Endometrial microvascular endothelial cells (primary cell): ENCODE data around the gene TMX1. TPM values are rescaled to one million over a fixed set of nuclear protein-coding genes. Genes with fewer than 3 reads are reported as not detected.

Experiments
- in situ Hi-C: cut with HindIII; loops from 2 replicates; pipeline ENCODE4 v1.10.0; 2017; ENCODE audit warnings: low sequenced_read_pairs, low pct_unique_long_range_greater_than_20kb; ENCODE audit errors: inconsistent ontology term
- total RNA-seq: library from RNA; depleted of rRNA; stranded (reverse); fragments of >200 nt; gene quantifications from one replicate; pipeline ENCODE4 v1.2.3, GENCODE V29; 2015; ENCODE audit errors: inconsistent ontology term

Gene TMX1
- total RNA-seq, 1 donor from 2014 or later, result 57.5 TPM

DNA sequence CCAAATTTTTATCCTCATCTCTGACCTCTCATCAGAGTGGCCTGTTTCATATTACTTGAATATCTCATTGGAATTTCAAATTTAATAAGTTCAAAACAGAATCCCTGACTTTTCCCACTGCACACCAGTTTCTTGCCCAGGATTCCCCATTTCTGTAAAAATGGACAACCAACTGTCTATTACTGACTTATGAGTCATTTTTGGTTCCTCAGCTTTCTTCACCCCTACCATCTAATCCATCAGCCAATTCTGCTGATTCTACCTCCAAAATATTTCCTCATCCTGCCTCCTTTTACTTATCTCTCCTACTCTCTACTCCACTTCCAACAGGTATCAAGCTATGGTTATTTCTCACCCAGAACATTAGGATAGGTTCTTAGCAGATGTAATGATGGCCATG lies 44.2 kb downstream of the TMX1 start:
- in situ Hi-C loops, result no loop called here

DNA sequence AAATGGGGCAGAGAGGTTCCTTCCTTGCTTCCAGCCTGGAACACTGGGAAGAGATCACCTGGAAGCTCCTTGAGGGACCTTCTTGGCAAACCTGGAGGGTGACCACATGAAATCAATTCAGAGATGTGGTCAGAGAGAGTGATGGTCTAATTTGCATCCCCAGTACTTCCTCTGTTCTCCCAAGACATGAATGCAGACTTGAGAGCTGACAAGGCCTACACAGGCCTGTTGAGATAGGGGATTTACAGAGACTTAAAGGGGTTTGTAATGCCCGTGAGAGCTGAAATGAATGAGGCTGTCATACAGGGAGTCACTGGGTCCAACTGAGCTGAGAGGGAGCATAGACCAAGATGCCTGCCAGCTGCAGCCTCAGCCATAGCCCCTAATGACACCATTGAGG lies 45.1 kb downstream of the TMX1 start:
- in situ Hi-C loops, result no loop called here

DNA sequence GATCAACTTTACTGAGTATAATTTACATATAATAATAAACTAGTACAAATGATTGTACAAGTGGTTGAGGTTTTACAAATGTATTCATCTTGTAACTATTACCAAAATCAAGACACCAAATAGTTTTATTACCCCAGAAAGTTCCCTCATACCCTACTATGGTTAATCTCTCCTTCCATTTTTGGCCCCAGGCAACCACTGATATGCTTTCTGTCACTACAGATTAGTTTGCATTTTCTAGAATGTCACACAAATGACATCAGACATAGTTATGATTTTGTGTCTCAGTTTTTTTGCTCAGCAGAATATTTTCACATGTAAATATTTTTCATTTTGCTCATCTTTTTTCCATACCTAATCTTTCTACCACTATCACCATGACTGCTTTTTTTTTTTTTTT lies 49.1 kb downstream of the TMX1 start:
- in situ Hi-C loops, result no loop called here

DNA sequence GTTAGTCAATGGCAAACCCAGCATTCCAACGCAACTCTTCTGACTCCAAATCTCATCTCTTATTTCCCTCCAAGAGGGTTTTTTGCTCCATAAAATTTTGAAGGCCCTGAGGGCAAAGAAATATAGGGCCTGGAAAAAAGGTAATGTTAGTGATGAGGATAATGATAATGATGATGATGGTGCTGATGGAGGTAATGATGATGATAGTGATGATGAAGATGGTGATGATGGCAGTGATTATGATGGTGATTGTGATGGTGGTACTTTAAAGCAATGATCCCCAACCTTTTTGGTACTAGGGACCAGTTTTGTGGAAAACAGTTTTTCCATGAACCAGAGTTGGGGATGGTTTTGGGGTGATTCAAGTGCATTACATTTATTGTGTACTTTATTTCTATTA lies 50.1 kb downstream of the TMX1 start:
- in situ Hi-C loops, result no loop called here

DNA sequence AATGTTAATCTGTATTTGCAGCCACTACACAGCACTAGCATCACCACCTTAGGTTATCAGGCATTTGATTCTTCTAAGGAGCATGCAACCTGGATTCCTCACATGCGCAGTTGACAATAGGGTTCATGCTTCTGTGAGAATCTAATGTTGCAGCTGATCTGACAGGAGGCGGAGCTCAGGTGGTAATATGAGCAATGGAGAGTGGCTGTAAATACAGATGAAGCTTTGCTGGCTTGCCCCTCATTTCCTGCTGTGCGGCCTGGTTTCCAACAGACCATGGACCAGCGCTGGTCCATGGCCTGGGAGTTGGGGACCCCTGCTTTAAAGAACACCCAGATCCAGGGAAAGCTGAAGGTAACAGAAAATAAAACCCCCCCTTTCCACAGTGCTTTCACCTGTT lies 51.0 kb downstream of the TMX1 start:
- in situ Hi-C loops, result no loop called here

DNA sequence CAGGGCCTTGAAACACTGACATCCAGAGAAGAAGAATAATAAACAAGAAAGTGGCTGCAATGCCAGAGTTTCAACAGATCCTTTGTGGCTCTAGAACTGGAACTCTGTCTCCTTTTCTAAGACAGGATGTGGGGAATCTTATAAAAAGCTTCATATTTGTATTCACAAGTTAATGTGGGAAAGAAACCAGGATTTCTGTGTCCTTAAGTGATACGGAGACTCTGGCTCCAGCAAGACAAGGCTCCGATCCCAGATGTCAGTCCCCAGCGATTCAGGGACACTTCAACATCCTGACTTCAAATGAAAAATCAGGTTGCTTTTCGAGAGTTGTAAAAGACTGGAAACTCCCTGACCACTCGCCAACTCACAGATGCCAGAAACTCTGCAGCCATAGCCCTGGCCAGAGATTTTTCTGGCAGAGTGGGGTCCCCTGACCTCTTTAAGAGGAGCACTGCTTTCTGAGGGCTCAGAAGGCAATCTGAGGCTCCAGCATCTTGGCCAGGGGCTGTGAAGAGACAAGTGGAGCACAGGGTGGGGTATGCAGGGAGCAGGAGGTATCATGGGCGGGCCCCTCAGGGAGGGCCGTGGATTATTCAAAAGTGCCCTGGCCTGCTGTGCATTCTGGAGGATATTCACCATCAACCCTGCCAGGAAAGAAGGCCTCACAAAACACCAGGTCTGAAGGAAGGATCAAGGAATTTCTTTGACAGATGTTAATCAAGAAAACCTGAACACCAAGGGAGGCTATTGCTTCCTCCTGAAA lies 53.3 kb downstream of the TMX1 start:
- in situ Hi-C loops, result no loop called here

DNA sequence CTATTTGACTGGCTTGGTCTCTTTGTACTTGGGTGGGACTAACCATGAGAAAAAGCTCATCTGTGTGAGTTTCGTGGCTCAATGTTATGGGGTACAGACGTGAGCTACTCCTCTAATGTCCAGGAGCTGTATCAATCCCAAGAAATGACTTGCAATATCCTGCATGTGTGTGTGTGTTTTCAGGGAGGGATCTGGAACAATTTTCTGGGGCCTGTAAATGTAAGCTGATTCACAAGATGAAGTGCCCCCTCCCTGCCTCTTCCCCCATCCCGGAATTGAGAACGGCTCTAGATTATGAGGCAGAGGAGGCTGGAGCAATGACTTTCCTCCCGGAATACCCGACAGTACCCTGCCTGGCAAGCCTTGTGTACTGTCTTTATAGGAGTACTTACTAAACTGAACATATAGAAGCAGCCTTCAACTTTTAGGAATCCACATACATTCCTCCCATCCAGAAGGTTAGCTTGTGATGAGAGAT lies 53.9 kb downstream of the TMX1 start:
- in situ Hi-C loops, result no loop called here

DNA sequence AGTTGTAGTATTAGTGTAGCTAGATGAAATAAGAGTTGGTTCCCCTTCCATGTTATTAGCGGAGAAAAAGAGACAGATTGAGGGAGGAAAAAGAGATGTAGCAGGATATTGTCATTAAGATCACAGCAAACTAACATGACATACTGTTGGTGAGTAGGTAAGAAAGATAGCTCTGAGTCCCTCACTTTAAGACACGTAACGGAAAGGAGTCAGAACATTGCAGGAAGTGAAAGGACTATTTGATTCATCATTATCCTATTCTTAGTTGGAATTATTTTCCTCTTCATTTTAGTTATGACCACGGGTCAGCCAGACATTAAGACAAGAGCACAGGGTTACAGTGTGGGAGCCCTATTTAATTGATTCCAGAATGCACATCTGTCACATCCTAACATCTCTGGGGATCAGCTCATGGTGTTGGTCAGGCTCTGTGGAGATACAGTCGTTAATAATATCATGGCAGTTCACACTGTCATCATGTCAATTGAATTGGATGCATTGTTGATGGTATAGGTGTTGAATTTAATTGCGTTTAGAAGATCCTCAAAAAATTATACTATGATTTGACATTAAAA lies 55.0 kb downstream of the TMX1 start:
- in situ Hi-C loops, result no loop called here

DNA sequence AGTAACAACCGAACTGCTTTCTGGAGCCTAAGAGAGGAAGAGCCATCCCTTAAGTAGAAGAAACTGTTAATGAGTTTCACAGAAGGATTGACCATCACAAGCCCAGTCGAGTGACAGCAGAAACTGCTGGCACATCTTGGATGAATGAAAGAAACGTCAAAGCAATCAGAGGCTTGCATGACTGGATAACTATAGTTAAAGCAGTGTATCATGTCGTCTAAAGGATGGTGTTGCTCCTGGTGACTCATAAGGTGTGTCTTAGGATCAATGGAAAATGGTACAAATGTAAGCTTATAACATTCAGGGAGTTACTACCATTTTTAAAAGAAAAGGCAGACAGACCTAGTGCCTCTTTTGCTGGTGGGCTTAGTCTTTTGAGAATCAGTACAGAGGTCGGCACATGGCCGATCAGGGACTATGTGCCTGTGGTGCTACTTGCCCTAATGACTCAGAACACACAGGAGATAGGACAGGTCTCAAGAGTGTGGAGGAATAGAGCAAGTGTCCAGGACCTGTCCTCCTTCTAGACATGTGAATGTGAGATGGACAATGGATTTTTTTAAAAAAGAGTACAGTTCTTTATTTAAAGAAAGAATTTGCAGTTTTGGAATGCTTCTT lies 55.7 kb downstream of the TMX1 start:
- in situ Hi-C loops, result no loop called here

DNA sequence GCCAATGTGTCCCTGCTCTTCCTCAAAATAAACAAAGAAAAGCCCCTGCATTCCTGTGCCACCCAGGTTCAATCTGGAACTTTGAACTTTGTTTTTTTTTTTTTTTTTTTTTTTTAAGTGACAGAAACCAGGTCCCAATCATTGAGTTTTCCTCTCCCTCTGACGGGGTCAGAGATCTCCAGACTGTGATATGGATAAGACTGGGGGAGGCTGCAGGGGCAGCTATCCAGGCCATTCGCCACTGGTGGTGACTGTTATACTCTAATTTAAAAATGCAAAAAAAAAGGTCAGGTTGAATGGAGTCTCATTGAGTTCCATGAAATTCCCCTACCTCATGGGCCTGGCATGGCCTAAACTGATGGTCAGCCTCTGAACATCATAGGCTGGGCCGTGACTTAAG lies 57.0 kb downstream of the TMX1 start:
- in situ Hi-C loops, result no loop called here

DNA sequence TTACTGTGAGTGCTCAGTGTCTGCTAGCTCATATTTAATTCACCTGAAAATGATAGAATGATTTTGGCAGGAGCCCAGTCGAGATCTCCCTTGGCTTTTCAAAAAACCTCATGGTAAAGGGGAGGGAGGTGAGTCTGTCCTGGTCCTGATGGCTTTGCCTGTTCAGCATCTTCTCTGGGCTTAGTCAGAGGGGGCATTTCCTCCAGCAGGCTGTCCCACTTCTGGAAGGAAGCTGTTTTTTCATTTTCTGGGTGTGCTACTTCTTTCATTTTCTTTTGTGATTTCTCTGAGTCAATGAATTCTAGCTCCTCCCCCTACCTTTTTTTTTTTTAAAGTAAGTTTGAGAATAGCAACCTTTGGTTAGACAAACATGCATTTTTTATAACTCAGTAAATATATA lies 58.8 kb downstream of the TMX1 start:
- in situ Hi-C loops, result no loop called here

DNA sequence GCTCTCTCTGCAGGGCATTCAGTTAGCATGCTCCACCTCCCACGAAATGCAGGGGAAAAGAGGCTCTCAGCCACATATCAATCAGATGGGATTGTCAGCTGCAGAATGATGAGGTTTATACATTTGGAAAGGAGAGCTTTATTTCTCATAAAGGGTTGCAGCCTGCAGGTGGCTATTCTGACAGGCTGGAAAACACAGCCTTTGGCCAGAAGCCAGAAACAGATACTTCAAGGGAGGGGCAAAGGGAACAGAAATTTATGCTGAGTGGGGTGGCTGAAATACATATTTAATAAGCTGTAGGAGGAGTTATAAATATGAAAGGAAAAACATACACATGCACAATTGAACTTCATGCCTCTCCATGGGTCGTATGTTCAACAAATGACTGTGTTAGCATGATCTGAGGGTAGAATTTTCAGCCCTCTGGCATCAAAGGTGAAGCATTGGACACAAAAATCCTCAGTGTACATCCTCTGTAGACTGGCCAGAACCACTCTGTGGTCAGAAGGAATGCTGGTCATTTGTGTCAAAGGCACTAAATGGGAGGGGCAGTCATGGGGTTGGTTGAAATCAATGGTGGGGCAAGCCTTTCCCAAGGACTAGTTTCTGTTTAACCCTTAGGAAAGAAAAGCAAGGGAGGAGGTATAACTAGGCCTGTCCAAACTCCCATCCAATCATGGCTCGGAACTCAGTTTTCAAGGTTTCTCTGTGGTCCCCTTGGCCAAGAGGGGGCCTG lies 62.4 kb downstream of the TMX1 start:
- in situ Hi-C loops, result no loop called here

DNA sequence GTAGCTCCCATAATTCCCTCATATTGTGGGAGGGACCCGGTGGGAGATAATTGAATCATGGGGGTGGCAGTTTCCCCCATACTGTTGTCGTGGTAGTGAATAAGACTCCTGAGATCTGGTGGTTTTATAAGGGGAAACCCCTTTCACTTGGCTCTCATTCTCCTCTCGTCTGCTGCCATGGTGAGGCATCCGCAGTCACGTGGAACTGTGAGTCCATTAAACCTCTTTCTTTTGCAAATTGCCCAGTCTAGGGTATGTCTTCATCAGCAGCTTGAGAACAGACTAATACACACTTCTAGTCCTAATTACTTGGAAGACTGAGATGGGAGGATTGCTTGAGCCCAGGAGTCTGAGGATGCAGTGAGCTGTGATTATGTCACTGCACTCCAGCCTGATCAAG lies 64.4 kb downstream of the TMX1 start:
- in situ Hi-C loops, result no loop called here

DNA sequence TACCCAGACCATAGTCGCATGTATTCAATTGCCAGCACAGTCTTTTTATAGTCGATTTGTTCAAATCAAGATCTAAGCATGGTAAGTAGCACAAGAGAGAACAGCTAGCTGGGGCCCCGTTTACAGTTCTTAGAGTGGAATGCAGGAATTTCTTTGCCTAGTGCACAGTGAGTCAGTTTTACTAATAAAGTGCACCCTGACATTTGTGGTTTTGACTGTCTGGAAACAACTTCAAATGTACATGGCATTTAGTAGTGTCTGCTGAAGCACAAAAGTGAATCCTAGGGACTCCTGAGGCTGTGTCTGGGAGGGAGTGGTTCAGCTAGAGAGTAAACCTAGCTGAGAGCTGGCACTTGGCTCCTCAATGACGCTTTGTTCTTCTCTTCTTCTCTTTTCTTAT lies 64.9 kb downstream of the TMX1 start:
- in situ Hi-C loops, result no loop called here

DNA sequence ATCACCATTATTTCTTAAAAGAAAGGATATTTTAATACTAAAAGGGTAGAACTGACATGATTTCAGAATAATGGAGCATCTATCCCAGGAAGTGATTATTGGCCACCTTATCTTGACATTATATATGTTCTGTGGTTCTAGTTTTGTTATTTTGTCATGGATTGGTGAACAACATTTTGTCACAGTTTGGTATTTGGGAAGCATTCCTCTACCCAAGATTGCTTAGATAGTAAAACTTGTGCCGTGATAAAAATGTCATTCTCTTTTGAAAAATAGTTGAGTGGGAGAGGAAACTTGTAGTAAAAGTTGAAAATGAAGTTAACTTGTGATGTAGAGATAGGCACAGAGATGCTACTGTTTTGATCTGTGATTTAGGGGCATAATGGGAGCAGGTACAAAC lies 65.7 kb downstream of the TMX1 start:
- in situ Hi-C loops, result no loop called here

Other genes starting within 250 kb of the TMX1 start
- gene TRIM9, start 145.1 kb upstream of the TMX1 start, total RNA-seq, result not detected